Chondrocyte (in vitro differentiated cells): ENCODE measurements around the gene LRMDA. TPM values are rescaled to one million over a fixed set of nuclear protein-coding genes. Genes with fewer than 3 reads are reported as not detected.

ENCODE experiments used
- DNase-seq: peaks from one replicate; pipeline ENCODE4 v3.0.0; 2021; ENCODE audit warnings: mixed read lengths, low spot score
- H3K27ac Mint-ChIP-seq: one replicate; pipeline ENCODE4 v1.8.0; 2021; ENCODE audit warnings: mild to moderate bottlenecking, moderate library complexity, mixed read lengths; ENCODE audit not compliant: unreplicated experiment
- H3K27me3 Mint-ChIP-seq: 2 replicates; pipeline ENCODE4 v1.8.0; 2021; ENCODE audit warnings: low read depth, mixed read lengths
- H3K36me3 Mint-ChIP-seq: 2 replicates; pipeline ENCODE4 v1.8.0; 2021; ENCODE audit warnings: low read depth, mixed read lengths
- H3K4me1 Mint-ChIP-seq: 2 replicates; pipeline ENCODE4 v1.8.0; 2021; ENCODE audit warnings: low read depth, mild to moderate bottlenecking, mixed read lengths
- H3K4me3 Mint-ChIP-seq: one replicate; pipeline ENCODE4 v1.8.0; 2021; ENCODE audit warnings: mild to moderate bottlenecking, moderate library complexity, mixed read lengths; ENCODE audit not compliant: unreplicated experiment
- H3K9me3 Mint-ChIP-seq: 2 replicates; pipeline ENCODE4 v1.8.0; 2021; ENCODE audit warnings: low read depth, mixed read lengths
- total RNA-seq: library from RNA; stranded (reverse); gene quantifications from 3 replicates; pipeline ENCODE4 v1.2.1, GENCODE V29; 2021
- TF ChIP-seq, protein P1 (sequence below): fragments of 200-600 bp; sonication (generic); IDR thresholded peaks from 2 replicates; pipeline ENCODE4 v1.5.0; 2021; ENCODE audit warnings: antibody characterized with exemption, mild to moderate bottlenecking, moderate library complexity

LRMDA gene
- total RNA-seq, 1 donor from 2014 or later = 2.8 TPM

DNA sequence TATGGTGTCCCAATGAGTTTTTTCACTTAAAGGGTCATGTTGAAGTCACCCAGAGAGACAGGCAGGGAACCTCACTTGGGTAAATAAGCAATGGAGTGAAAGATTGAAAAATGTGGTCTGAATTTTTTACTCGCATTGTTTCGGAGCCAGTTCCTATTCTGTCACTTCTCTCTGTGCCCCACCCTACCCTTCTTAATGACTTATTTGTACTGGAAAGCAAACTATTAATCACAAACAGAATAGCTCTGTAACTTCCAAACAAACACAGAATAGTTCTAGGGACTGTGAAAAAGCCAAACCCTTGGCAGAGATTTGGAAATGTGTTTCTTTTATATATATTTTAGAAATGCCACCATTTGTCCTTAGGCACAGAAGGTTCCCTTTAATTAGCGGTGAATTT, 76.0 kb downstream of the LRMDA start:
- Mint-ChIP-seq H3K9me3 (no peaks in the 10 kb centered on the region), H3K27me3 (peaks cover 23% of the 10 kb centered on the region)

DNA sequence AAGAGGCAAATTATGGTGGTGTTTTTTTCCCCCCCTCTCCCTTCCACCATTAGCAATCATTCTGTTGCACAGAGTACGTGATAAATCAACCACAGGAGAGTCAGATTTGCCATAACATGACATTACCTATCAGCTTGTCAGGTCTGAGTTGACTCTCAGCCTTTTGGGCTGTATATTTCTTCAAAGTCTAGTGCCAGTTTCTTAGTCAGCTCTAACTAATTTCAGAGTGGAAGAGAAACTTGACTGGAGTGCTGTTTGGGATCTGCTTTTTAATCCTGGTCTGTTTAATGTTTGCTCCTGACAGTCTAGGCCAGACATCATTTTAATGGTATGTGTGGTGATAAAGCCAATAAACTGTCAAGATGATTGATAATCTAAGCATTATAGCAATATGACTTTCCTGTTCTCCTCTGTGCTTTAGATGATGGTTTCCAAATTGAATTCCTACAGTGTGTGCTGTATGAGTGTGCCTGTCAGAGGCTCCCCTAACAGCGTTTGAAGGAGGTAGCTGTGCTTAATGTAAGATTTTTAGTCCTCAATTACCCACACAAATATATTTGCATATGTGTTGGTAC, 76.9 kb downstream of the LRMDA start:
- H3K27ac Mint-ChIP-seq = peak overlapping the region; percentile 22
- H3K4me3 Mint-ChIP-seq = no peak overlapping the region
- TF ChIP-seq, protein P1, sequence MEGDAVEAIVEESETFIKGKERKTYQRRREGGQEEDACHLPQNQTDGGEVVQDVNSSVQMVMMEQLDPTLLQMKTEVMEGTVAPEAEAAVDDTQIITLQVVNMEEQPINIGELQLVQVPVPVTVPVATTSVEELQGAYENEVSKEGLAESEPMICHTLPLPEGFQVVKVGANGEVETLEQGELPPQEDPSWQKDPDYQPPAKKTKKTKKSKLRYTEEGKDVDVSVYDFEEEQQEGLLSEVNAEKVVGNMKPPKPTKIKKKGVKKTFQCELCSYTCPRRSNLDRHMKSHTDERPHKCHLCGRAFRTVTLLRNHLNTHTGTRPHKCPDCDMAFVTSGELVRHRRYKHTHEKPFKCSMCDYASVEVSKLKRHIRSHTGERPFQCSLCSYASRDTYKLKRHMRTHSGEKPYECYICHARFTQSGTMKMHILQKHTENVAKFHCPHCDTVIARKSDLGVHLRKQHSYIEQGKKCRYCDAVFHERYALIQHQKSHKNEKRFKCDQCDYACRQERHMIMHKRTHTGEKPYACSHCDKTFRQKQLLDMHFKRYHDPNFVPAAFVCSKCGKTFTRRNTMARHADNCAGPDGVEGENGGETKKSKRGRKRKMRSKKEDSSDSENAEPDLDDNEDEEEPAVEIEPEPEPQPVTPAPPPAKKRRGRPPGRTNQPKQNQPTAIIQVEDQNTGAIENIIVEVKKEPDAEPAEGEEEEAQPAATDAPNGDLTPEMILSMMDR = no peak
- H3K27me3 Mint-ChIP-seq = peaks cover 28% of the 10 kb centered on the region
- no peaks in the 10 kb centered on the region for H3K9me3 Mint-ChIP-seq
- H3K4me1 Mint-ChIP-seq = peaks cover 21% of the 10 kb centered on the region
- DNase-seq = no peak
- peaks cover 3% of the 10 kb centered on the region for H3K36me3 Mint-ChIP-seq

More for the DNA sequence above, 76.0 kb downstream of the LRMDA start:
- H3K27ac Mint-ChIP-seq = no peak overlapping the region
- no peak overlapping the region for H3K4me3 Mint-ChIP-seq
- H3K36me3 Mint-ChIP-seq = peaks cover 3% of the 10 kb centered on the region
- H3K4me1 Mint-ChIP-seq = peaks cover 16% of the 10 kb centered on the region
- TF ChIP-seq, protein P1 = no peak
- DNase-seq = no peak

DNA sequence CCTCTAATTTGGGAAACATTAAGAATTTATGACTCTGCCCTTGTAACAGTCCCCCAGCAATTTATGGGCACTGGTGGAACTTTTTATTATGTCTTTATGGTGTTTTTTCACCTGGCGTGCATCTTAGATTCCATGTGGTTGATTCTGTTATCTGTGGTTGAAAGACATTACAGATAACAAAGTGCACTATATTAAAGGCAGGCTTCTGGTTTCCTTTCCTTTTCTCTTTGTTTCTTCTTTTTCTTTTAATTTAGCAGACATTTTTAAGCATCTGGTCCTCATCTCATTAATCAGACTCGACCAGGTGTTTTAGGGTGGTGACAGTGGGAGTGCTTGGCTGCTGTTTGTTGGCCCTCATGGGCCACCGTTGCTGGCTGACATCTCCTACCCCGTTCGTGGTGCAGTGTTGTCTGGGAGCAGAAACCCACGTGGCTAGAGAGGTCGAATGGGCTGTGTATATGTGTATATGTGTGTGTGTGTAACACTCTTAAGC, 77.4 kb downstream of the LRMDA start:
- H3K36me3 Mint-ChIP-seq = peaks cover 3% of the 10 kb centered on the region
- H3K4me3 Mint-ChIP-seq = no peak overlapping the region

DNA sequence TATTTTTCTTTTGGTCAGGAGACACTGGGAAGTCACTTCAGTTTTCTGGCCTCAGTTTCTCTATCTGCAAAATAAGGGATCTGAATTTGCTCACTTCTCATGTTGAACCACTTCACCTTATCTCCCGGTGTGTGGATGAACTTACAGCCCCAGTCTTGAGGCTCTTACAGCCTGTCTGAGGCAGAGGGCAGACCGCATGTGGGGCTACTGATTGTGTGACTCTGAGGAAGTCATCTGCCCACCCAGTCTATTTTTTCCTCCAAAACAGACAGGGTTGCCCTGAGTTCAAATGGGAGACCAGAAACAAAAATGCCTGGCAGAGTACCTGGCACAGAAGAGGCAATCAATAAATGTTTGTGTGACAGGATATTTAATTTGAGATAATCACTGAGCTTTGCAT, 78.3 kb downstream of the LRMDA start:
- Mint-ChIP-seq H3K27me3 (peaks cover 25% of the 10 kb centered on the region), H3K4me3 (no peak overlapping the region), H3K9me3 (no peaks in the 10 kb centered on the region), H3K27ac (no peak overlapping the region), H3K36me3 (peaks cover 3% of the 10 kb centered on the region), H3K4me1 (peaks cover 25% of the 10 kb centered on the region)
- DNase-seq = no peak
- TF ChIP-seq, protein P1 = no peak

More for the DNA sequence above, 77.4 kb downstream of the LRMDA start:
- H3K9me3 Mint-ChIP-seq = no peaks in the 10 kb centered on the region
- peaks cover 29% of the 10 kb centered on the region for H3K27me3 Mint-ChIP-seq
- peaks cover 25% of the 10 kb centered on the region for H3K4me1 Mint-ChIP-seq
- DNase-seq = no peak
- H3K27ac Mint-ChIP-seq = peak overlapping the region; percentile 19
- TF ChIP-seq, protein P1 = no peak

DNA sequence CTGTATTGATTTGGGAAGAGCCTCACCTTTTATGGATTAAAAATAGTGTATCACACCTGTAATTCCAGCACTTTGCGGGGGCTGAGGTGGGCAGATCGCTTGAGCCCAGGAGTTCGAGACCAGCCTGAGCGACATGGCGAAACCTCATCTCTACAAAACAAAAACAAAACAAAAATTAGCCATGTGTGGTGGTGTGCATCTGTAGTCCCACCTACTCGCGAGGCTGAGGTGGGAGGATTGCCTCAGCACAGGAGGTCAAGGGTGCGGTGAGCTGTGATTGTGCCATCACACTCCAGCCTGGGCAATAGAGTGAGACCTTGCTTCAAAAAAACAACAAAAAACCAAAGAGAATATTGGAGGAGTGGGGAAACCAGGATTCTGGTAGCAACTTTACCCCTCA, 79.6 kb downstream of the LRMDA start:
- H3K36me3 Mint-ChIP-seq = peaks cover 3% of the 10 kb centered on the region
- no peak for DNase-seq
- peaks cover 25% of the 10 kb centered on the region for H3K4me1 Mint-ChIP-seq
- no peak overlapping the region for H3K4me3 Mint-ChIP-seq
- TF ChIP-seq, protein P1 = no peak
- peaks cover 3% of the 10 kb centered on the region for H3K9me3 Mint-ChIP-seq
- no peak overlapping the region for H3K27ac Mint-ChIP-seq
- peaks cover 19% of the 10 kb centered on the region for H3K27me3 Mint-ChIP-seq
